Measurements from ENCODE around the gene GANC.

The GANC gene

DNA sequence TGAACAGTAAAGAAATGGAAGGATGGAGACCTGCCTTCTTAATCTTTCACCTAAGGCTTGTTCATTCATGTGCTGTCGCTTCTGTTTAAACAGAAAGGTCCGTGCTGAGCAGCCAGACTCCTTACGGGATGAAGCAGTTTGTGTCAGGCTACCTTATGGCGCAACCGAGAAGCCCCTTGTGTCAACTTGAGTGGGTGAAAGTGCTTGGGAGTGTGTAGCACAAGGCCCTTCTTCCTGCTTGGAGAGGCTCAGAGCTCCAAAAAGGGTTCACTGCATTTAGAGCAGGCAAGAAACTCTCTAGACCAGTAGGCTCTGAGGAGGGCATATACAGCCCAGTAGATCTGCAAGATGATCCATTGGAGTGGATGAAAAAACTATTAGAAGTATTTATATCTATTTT lies 102.3 kb downstream of the GANC start:
- FAIRE-seq (no peak), DNase-seq (ENCODE audit: low spot score) (no peak)

DNA sequence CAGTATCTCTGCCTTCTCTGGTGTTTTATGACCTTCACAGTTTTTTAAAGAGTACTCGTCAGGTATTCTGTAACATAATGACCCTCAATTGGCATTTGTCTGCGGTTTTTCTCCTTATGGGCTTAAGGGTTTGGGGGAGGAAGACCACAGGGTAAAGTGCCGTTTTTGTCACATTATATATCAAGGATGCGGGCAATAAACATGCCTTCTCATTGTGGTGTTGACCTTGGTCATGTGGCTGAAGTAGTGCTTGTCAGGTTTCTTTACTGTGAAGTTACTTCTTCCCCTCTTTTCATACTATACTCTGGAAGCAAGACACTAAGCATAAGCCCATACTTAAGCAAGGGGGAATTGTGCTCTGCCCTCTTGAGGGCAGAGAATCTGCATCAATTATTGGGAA lies 102.9 kb downstream of the GANC start:
- no peak for FAIRE-seq

DNA sequence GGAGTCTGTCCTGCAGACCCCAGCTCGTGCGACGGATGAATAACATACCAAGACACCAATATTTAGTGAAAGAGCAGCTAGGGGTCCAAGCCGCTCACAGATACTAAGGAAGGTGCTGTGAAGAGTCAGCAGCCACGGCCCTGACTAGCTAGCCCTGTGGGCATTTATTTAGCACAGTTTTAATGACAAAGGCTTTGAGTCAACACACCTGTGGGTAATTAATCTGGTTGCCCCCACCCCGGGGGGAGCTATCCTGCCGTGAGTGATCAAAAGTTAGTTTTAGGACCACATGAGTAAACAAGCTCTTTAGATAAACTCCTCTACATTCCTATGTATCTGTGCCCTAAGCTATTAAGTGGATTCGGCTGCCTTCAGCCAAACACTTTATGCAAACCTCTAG lies 105.0 kb downstream of the GANC start:
- DNase-seq (ENCODE audit: low spot score) (no peak), FAIRE-seq (no peak)

More for the DNA sequence above, 102.9 kb downstream of the GANC start:
- DNase-seq (ENCODE audit: low spot score) = no peak

DNA sequence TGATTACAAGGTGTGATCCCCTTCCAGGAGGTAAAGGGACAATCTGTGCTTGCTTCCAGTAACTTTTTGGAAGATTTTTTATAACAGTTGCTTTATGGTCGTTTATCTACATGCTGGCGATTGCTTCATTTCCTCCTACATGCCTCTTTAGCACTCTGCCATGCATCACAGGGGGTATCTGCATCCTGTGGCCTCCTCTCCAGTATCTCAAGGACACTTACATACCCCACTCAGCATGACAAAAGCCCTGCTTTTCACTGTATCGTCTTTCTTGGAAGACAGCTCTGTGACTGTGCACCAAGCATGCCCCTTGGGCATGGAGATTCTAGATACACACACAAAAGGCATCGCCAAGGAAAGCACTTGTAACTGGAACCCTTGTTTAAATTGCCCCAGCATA lies 111.6 kb downstream of the GANC start:
- no peak for FAIRE-seq
- no peak for DNase-seq (ENCODE audit: low spot score)

DNA sequence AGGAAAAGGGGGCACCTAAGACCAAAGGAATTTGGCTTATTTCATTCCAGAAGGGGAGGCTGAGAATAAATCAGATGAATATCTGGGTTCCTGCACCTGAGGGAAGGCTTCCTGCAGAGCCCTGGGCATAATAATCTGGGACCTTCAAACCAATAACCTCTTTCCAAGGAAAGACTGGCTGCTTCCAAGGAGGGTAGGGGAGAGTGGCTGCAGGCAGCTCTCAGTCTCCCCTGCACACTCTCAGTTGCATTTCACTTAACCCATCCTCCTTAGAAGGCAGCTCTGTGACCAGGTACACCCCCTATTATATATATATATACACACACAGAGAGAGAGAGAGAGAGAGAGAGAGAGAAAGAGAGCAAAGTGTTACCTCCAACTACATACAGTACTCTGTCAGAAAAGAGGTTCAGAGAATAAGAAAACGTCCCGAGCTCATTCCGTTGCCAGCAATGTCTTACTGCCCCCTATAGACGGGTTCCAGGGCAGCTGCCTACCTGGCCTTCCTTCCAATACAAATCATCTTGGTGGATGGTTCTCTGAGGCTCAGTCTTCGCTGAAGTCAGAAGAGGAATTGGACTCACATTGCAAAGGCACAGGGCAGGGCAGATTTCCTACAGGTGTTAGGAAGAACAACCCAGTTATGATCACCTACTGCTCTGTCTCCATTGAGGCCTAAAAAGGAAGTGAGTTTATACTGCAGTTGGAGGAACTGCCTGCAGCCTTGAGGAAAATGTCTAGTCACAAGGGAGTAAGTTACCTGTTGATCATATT lies 112.4 kb downstream of the GANC start:
- FAIRE-seq (no peak), DNase-seq (ENCODE audit: low spot score) (peak; percentile 36)

DNA sequence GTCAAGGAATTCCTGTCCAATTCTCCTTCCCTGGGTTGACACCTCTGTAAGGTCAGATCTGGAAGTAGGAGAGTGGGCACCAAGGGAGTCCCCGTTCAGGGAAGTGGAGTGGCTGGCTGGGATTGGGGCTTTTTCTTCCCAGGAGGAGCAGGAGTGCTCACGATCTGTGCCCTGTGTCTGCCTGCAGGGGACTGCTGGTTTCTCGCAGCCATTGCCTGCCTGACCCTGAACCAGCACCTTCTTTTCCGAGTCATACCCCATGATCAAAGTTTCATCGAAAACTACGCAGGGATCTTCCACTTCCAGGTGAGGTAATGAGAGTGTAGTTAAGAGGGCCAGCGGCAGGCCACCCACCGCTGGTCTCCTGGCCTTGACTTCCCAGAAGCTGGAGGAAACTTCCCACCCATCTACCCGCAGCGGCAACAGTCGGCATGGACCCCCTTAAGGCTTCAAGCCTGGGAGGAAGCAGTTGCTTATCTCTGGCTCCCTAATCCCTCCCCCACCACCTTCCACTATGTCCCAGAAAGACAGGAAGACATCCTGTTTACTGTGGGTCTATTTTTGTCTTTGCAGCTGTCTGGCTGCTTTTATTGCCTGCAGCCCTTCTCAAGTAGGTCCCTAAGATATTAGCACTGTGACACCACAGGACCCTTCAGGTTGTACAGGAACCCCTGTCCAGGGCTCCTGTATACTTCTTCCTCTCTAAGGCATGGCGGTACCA lies 113.1 kb downstream of the GANC start:
- DNase-seq (ENCODE audit: low spot score) = no peak
- no peak for FAIRE-seq

DNA sequence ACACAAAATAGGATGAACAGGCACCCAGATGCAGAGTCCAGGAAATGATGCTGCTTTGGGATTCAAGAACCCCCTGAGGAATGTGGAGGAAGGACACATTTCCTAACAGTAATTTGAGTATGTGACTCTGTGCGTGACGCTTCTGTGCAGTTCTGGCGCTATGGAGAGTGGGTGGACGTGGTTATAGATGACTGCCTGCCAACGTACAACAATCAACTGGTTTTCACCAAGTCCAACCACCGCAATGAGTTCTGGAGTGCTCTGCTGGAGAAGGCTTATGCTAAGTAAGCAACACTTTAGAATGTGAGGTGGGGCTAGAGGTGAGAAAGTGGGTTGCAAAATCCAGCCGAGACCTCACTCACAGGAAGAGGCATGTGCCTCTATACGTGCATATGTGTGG lies 114.6 kb downstream of the GANC start:
- FAIRE-seq (no peak), DNase-seq (ENCODE audit: low spot score) (no peak)

DNA sequence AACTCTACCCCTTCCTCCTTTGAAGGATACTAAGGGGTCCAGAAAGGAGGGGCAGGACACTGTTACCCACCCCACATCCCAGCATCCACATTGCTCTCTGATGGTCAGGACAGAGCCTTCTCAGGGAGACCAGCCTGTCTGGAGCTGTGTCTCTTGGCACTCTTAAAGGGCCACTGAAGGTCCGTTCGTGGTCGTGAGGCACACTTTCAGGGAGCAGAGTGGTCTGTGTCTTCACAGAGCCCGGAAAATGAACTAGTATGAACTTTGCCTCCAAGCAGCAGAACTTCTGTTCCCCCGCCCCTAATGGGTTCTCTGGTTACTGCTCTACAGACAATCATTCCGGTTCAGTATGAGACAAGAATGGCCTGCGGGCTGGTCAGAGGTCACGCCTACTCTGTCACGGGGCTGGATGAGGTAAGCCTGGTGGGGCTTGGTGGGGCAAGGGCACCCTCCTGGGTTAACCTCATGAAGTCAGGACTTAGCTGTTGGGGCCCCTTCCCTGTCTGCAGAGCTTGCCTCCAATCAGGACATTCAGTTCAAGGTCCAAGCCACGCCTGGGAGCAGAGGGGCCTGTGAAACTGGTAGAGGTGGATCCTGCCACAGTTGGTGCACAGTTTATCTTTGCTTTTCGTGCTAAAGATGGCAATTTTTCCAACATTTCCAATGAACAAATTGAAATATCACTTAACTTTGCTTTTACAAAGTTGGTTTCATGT lies 119.5 kb downstream of the GANC start:
- FAIRE-seq (no peak), DNase-seq (ENCODE audit: low spot score) (no peak)

DNA sequence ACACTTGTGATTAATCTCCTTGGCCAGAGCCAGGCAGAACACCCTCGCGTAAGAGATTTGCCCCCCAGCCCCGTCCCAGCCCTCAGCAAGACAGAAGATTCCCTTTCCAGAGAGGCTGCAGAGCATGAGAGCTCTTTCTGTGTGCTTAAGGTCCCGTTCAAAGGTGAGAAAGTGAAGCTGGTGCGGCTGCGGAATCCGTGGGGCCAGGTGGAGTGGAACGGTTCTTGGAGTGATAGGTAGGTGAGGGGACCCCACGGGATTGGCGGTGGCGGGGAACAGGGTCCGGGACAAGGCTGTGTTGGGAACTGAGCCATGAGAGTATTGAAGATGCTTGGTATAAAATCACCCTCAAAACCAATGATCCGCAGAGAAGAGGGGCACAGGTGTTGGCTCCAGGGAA lies 121.1 kb downstream of the GANC start:
- DNase-seq (ENCODE audit: low spot score) = no peak
- FAIRE-seq = no peak

DNA sequence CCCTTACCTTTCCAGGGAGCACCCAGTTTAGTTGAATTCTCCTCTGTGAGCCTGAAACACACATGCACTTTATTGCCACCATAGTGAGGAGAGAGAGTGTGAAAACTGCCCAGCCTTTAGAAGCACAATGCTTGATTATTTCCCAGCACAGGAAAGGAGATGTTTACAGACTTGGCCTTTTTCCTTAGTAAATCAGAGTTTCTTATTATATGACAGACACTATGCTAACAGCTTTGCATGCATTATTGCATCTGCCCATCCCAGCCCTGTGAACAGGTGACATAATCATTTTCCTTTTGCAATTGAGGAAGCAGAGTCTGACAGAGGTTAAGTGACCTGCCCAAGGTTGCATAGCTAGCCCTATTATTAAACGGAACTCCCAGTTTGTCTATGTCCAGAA lies 122.8 kb downstream of the GANC start:
- no peak for FAIRE-seq
- no peak for DNase-seq (ENCODE audit: low spot score)

DNA sequence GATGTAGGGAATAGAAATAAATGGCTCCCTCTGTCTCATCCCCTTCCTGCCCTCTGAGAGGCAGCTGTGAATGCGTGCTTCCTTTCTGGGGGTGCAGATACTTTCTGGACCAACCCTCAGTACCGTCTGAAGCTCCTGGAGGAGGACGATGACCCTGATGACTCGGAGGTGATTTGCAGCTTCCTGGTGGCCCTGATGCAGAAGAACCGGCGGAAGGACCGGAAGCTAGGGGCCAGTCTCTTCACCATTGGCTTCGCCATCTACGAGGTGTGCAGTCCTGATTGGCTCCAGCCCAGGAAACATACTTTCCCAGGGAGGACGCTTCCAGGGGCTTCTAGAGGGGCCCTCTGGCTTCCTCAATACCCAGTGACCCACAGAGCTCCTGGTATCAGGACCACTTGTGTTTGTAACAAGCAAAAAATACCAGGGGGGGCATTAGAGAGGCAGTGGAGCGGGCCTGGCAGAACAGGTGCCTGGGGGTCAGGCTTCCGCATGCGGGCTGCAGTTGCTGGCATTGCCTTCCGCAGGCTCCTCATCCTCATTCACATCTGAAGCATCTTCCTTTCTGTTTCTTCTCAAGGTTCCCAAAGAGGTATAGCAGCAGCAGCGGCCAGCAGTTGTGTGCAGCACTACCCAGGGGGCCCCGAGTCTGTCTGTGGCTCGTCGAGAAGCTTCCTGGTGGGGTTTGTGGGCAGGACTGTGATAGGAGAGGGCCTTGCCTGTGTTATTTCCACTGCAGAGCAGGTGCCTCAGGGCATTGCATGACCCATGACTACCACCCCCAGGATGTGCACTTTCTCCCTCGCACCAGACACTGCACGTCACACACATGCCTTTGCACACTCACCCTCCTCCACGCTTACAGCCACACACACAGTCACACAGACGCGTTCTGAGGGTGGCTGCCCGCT lies 128.8 kb downstream of the GANC start:
- no peak for DNase-seq (ENCODE audit: low spot score)
- no peak for FAIRE-seq

DNA sequence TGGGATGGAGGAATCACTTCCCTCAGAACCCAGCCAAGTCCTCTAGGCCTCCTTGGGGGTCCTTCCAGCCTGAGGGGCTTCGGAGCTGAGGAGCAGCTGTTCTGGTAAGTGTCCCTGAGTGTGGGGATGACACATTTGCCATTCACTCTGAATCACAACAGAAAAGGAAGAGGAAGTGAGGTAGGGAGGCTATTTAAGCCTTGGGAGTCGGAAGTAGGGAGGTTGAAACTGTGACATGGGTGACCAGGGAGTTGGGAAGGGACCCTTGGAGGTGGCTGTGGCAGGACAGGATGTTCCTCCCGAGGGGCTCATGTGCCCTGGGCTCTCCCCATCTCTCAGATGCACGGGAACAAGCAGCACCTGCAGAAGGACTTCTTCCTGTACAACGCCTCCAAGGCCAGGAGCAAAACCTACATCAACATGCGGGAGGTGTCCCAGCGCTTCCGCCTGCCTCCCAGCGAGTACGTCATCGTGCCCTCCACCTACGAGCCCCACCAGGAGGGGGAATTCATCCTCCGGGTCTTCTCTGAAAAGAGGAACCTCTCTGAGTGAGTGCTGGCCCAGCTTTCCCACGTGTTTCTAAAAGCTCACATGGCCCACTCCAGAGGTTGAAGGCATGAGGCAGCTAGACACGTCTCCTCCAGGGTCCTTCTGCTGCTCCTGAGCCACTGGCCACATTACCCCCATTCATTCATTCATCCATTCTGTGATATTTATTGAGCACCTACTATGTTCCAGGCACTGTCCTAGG lies 129.6 kb downstream of the GANC start:
- no peak for FAIRE-seq

DNA sequence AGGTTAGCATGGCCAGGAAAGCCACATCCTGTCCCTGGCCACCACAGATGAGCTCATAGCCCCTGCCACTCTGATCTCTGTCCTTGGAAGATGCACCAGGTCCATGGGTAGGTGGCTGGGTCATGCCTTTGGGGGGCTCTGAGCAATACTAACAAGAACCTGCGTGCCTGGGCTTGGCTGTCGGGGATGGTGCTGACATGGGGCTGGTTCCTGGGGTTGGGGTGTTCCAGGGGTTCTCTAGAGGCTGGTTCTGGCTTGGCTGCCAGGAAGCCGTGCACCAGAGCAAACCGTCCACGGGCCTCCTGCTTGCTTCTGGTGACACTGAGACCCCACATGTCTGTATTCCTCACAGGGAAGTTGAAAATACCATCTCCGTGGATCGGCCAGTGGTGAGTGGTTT lies 130.4 kb downstream of the GANC start:
- FAIRE-seq = no peak
- no peak for DNase-seq (ENCODE audit: low spot score)

More for the DNA sequence above, 129.6 kb downstream of the GANC start:
- no peak for DNase-seq (ENCODE audit: low spot score)

DNA sequence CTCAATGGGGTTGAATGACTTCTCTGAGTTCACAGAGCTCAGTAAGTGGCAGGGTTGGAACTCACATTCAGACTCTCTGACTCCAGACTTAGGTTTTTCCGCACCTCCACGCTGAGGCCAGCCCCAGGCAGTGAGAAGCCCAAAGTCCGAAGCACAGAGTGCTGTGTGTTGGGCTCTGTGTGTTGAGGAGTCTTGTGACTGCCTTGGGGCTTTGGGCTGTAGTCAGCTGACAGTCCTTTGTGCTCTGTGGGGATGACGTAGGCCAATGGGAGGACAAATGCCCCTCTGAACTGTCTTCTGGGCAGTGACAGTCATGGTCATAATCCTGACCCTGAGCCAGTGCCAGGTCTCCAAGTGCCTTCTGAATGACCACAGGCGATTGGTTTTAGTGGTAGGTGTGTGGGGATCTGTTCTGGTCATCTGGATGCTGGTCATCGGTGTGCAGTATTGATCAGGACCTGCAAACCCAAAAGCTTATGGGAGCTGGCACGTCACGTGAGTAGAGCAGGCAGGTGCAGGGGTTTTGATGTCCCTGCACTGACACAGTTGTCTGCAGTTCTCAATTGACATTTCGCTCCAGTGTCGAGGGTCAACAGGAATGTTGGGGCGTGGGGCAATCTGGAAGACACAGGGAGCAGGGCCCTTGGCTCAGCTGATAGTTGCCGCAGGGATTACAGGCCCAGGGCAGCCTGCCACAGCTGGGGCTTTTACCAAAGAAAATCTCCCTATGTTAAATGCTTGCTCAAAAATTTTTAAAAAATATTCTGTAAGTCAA lies 131.6 kb downstream of the GANC start:
- FAIRE-seq (no peak), DNase-seq (ENCODE audit: low spot score) (no peak)

DNA sequence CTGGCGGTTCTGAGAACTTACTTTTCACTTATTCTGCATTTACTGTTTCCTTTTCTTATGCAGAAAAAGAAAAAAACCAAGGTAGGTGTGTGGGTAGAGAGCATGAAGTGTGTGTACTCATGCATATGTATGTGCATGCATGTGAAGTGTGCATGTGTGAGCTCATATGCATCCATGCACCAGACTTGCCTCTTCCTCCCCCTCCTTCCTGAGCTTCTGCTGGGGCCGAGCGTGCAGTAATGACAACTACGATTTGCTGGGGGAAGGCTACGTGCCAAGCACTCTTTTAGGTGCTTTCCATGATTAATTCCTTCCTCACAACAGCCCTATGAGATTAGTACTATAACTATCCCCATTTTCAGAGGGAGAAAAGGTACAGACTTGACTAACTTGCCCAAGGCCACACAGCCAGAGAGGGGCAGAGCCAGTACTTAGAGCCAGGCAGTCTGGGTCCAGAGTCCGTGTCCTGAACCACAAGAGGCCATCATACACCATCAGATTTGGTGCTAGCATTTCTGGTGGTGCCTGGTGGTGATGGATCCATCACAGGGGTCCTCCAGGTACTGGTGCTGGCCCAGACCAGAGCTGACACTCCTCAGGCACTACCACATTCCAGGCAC lies 133.0 kb downstream of the GANC start:
- FAIRE-seq = no peak
- no peak for DNase-seq (ENCODE audit: low spot score)

All from RCC 7860 (cell line).